ENCODE results near the gene PIP4K2C. TPM values are rescaled to one million over a fixed set of nuclear protein-coding genes. Genes with fewer than 3 reads are reported as not detected.
"Not testable (repeated sequence)": the region's sequence is repeated elsewhere in the genome, so short reads cannot be mapped to it uniquely, and the experiment has no call there.

Gene PIP4K2C
- total RNA-seq, 1 experiment from 2014 or later = 44.9 TPM

- DNase-seq (ENCODE audit: low read depth) = no peak
Measured at GRCh38 chr12:57558864-57559263, 32.1 kb upstream of the PIP4K2C start.

GRCh38 chr12:57560516-57560915 is 30.5 kb upstream of the PIP4K2C start:
- no peak for DNase-seq (ENCODE audit: low read depth)

- peak; percentile 27 for DNase-seq (ENCODE audit: low read depth)
Measured at GRCh38 chr12:57561117-57561516, 29.9 kb upstream of the PIP4K2C start.

GRCh38 chr12:57563358-57563757 is 27.6 kb upstream of the PIP4K2C start:
- no peak for DNase-seq (ENCODE audit: low read depth)

- DNase-seq (ENCODE audit: low read depth) = no peak
Measured at GRCh38 chr12:57564178-57564740, 26.7 kb upstream of the PIP4K2C start.

GRCh38 chr12:57568838-57569237 is 22.2 kb upstream of the PIP4K2C start:
- DNase-seq (ENCODE audit: low read depth) = no peak

GRCh38 chr12:57569858-57570257 is 21.1 kb upstream of the PIP4K2C start:
- no peak for DNase-seq (ENCODE audit: low read depth)

- not testable (repeated sequence) for DNase-seq (ENCODE audit: low read depth)
Measured at GRCh38 chr12:57570438-57570837, 20.6 kb upstream of the PIP4K2C start.

- no peak for DNase-seq (ENCODE audit: low read depth)
Measured at GRCh38 chr12:57571926-57572762, 18.8 kb upstream of the PIP4K2C start.

GRCh38 chr12:57574795-57575194 is 16.2 kb upstream of the PIP4K2C start:
- DNase-seq (ENCODE audit: low read depth) = no peak

- no peak for DNase-seq (ENCODE audit: low read depth)
Measured at GRCh38 chr12:57575771-57576612, 15.0 kb upstream of the PIP4K2C start.

GRCh38 chr12:57576613-57577160 is 14.3 kb upstream of the PIP4K2C start:
- peak; percentile 32 for DNase-seq (ENCODE audit: low read depth)

- DNase-seq (ENCODE audit: low read depth) = no peak
Measured at GRCh38 chr12:57577981-57578758, 12.8 kb upstream of the PIP4K2C start.

- DNase-seq (ENCODE audit: low read depth) = peak; percentile 25
Measured at GRCh38 chr12:57579011-57579410, 12.0 kb upstream of the PIP4K2C start.

GRCh38 chr12:57579677-57580465 is 11.1 kb upstream of the PIP4K2C start:
- DNase-seq (ENCODE audit: low read depth) = peak; percentile 17

- DNase-seq (ENCODE audit: low read depth) = no peak
Measured at GRCh38 chr12:57580466-57580795, 10.6 kb upstream of the PIP4K2C start.

- no peak for DNase-seq (ENCODE audit: low read depth)
Measured at GRCh38 chr12:57581802-57582201, 9.2 kb upstream of the PIP4K2C start.

- no peak for DNase-seq (ENCODE audit: low read depth)
Measured at GRCh38 chr12:57582440-57582839, 8.6 kb upstream of the PIP4K2C start.

GRCh38 chr12:57583008-57583831 is 7.8 kb upstream of the PIP4K2C start:
- DNase-seq (ENCODE audit: low read depth) = peak; percentile 73

GRCh38 chr12:57584050-57584449 is 6.9 kb upstream of the PIP4K2C start:
- DNase-seq (ENCODE audit: low read depth) = no peak

All from Daoy (cell line).